ENCODE results near the gene DIPK2A. TPM values are rescaled to one million over a fixed set of nuclear protein-coding genes. Genes with fewer than 3 reads are reported as not detected.

DIPK2A gene
- total and polyA plus RNA-seq, 3 donors from 2014 or later: 12.4 to 85.0 (median 71.3) TPM

DNA sequence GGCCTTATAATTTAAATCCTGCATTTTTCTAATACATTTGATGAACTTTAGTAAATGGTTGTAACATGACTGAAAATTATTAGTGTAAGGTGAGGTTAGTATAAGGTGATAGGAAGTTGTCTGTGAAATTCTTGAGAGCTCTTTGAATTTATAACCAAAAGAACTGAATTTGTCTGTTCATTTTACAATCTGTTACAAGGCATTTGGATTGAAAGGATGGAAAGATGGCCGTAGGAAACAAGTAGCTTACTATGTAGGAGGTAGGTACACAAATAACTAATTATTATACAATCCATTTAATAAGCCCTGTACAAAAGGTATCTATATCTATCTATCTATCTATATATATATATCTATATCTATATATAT, 6.6 kb downstream of the DIPK2A start:
- no peak for DNase-seq
- Histone ChIP-seq H3K4me1 (peaks cover 6% of the 10 kb centered on the region), H3K27me3 (no peaks in the 10 kb centered on the region), H3K9me3 (no peaks in the 10 kb centered on the region), H3K27ac (peak overlapping the region in 1 of 2 donors; percentile 58), H3K36me3 (ENCODE audit: low read depth, missing control alignments) (no peaks in the 10 kb centered on the region), H3K4me3 (no peak overlapping the region)
- TF ChIP-seq, protein P1, sequence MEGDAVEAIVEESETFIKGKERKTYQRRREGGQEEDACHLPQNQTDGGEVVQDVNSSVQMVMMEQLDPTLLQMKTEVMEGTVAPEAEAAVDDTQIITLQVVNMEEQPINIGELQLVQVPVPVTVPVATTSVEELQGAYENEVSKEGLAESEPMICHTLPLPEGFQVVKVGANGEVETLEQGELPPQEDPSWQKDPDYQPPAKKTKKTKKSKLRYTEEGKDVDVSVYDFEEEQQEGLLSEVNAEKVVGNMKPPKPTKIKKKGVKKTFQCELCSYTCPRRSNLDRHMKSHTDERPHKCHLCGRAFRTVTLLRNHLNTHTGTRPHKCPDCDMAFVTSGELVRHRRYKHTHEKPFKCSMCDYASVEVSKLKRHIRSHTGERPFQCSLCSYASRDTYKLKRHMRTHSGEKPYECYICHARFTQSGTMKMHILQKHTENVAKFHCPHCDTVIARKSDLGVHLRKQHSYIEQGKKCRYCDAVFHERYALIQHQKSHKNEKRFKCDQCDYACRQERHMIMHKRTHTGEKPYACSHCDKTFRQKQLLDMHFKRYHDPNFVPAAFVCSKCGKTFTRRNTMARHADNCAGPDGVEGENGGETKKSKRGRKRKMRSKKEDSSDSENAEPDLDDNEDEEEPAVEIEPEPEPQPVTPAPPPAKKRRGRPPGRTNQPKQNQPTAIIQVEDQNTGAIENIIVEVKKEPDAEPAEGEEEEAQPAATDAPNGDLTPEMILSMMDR (IDR thresholded peaks at IDR 0.05): no peak
- TF ChIP-seq POLR2A (IDR thresholded peaks at IDR 0.05): no peak
- WGBS, 2 donors: 53 to 71% methylated on average over 1 of the region's 1 CpG
- intact Hi-C loops (cut with DNase I; ENCODE audit: low total_unique reads): no loop called here

DNA sequence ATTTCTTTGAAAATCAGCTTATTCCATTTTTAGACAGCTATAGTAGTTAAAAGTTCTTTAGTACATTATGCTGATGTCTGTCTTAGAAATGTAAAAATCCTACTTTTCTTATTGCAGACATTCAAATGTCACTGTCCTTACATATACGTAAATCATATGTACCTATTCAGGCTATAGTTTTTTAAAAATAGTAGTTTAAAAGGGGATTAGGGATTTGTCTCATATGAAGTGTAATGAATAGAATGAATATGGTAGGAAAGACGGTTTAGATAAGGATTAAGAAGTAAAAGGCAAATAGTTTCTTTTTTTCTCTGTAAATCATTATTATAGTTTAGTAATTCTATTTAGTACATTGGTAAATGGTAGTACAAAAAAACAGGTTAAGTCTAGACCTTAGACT, 7.4 kb downstream of the DIPK2A start:
- H3K9me3 ChIP-seq: no peaks in the 10 kb centered on the region
- no peaks in the 10 kb centered on the region for H3K27me3 ChIP-seq
- intact Hi-C loops (cut with DNase I; ENCODE audit: low total_unique reads): no loop called here
- WGBS, 2 donors: 83 to 91% methylated on average over 2 of the region's 2 CpGs
- no peak overlapping the region for H3K27ac ChIP-seq
- DNase-seq: no peak
- H3K4me1 ChIP-seq: peaks cover 6% of the 10 kb centered on the region
- no peak overlapping the region for H3K4me3 ChIP-seq
- no peaks in the 10 kb centered on the region for H3K36me3 ChIP-seq (ENCODE audit: low read depth, missing control alignments)
- TF ChIP-seq, protein P1 (IDR thresholded peaks at IDR 0.05): no peak
- TF ChIP-seq POLR2A (IDR thresholded peaks at IDR 0.05): no peak

- intact Hi-C loops (cut with DNase I; ENCODE audit: low total_unique reads): no loop called here
- Histone ChIP-seq H3K27me3 (no peaks in the 10 kb centered on the region), H3K4me1 (peaks cover 6% of the 10 kb centered on the region), H3K9me3 (no peaks in the 10 kb centered on the region), H3K36me3 (ENCODE audit: low read depth, missing control alignments) (no peaks in the 10 kb centered on the region), H3K4me3 (no peak overlapping the region), H3K27ac (no peak overlapping the region)
- WGBS, 2 donors: 65 to 70% methylated on average over 2 of the region's 2 CpGs
- DNase-seq: no peak
- TF ChIP-seq POLR2A (IDR thresholded peaks at IDR 0.05): no peak
These were observed 8.2 kb downstream of the DIPK2A start for GRCh38 chr3:143979813-143980212.

DNA sequence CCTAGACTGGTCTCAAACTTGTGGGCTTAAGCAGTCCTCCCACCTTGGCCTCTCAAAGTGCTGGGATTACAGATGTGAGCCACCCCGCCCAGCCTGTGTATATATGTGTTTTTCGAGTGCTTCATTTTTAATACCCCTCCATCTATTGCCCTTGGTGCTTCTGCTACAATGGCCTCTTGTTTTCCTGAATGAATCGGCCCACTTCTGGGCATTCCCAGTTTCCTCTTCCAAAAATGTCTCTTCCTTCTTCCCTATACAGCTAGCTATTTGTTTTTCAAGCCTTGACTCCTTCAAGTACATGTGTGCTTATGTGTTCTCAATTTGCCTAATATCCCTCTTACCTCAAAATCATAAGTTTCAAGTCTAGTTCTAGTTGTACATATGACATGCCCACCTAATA, 16.7 kb downstream of the DIPK2A start:
- H3K27ac ChIP-seq: no peak overlapping the region
- H3K4me1 ChIP-seq: no peaks in the 10 kb centered on the region
- H3K4me3 ChIP-seq: no peak overlapping the region
- intact Hi-C loops (cut with DNase I; ENCODE audit: low total_unique reads): no loop called here
- H3K9me3 ChIP-seq: no peaks in the 10 kb centered on the region
- WGBS, 2 donors: 92% methylated on average over 3 of the region's 3 CpGs
- no peak for TF ChIP-seq POLR2A (IDR thresholded peaks at IDR 0.05)
- TF ChIP-seq, protein P1 (IDR thresholded peaks at IDR 0.05): no peak
- no peaks in the 10 kb centered on the region for H3K36me3 ChIP-seq (ENCODE audit: low read depth, missing control alignments)
- H3K27me3 ChIP-seq: no peaks in the 10 kb centered on the region
- DNase-seq: no peak

- no peak for TF ChIP-seq POLR2A (IDR thresholded peaks at IDR 0.05)
These were observed 17.8 kb downstream of the DIPK2A start for GRCh38 chr3:143989461-143989860.

DNA sequence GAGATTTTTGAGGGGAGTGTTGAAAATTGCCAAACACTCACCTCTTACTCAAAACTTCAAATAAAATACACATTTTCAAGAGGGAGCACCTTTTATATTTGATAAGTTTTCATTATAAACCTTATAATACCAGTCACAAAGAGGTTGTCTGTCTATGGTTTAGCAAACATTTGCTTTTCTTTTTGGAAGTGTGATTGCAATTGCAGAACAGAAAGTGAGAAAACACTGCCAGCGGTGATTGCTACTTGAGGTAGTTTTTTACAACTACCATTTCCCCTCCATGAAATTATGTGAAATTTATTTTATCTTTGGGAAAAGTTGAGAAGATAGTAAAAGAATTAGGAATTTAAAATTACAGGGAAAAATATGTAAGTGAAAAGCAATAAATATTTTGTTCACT, 20.1 kb downstream of the DIPK2A start:
- H3K36me3 ChIP-seq (ENCODE audit: low read depth, missing control alignments): no peaks in the 10 kb centered on the region
- intact Hi-C loops (cut with DNase I; ENCODE audit: low total_unique reads): no loop called here
- H3K9me3 ChIP-seq: no peaks in the 10 kb centered on the region
- no peak for DNase-seq
- no peak overlapping the region for H3K27ac ChIP-seq
- 96 to 97% methylated on average over 1 of the region's 1 CpG for WGBS, 2 donors
- H3K4me1 ChIP-seq: no peaks in the 10 kb centered on the region
- no peaks in the 10 kb centered on the region for H3K27me3 ChIP-seq
- no peak for TF ChIP-seq POLR2A (IDR thresholded peaks at IDR 0.05)
- TF ChIP-seq, protein P1 (IDR thresholded peaks at IDR 0.05): no peak
- H3K4me3 ChIP-seq: no peak overlapping the region

More at GRCh38 chr3:143989461-143989860, 17.8 kb downstream of the DIPK2A start:
- DNase-seq: no peak
- no peaks in the 10 kb centered on the region for H3K4me1 ChIP-seq
- H3K27ac ChIP-seq: no peak overlapping the region
- H3K4me3 ChIP-seq: no peak overlapping the region
- no peaks in the 10 kb centered on the region for H3K9me3 ChIP-seq
- no peaks in the 10 kb centered on the region for H3K27me3 ChIP-seq
- 94 to 96% methylated on average over 7 of the region's 7 CpGs for WGBS, 2 donors
- intact Hi-C loops (cut with DNase I; ENCODE audit: low total_unique reads): no loop called here
- no peaks in the 10 kb centered on the region for H3K36me3 ChIP-seq (ENCODE audit: low read depth, missing control alignments)
